HepG2 (cell line): ENCODE results near the gene PRR23A. TPM values are rescaled to one million over a fixed set of nuclear protein-coding genes. Genes with fewer than 3 reads are reported as not detected.
A peak's percentile ranks its signal among the peaks of the same experiment; 100 is the strongest.

Experiments
- ATAC-seq: fragments of 200-7000 bp; cut with Tn5 transposase; 3 replicates; pipeline ENCODE4 v1.9.1; 2020; ENCODE audit warnings: mild to moderate bottlenecking, moderate library complexity
- BruUV-seq: library from RNA; stranded (reverse); fragments of 400-500 nt; replicated peaks from 2 replicates; lab custom pipeline; 2021; lab: Mats Ljungman, UMichigan
- CTCF ChIA-PET: fragments of 300-600 bp; formaldehyde crosslinking; extraction: SDS; loops from one replicate; lab custom pipeline; 2021; ENCODE audit warnings: low total read pairs, inconsistent platforms, low intra/inter-chr PET ratio; lab: Yijun Ruan, JAX
- POLR2A ChIA-PET: fragments of 350-600 bp; sonication (Branson Sonifier 250); formaldehyde crosslinking; loops from one replicate; lab custom pipeline; 2020; ENCODE audit warnings: antibody characterized with exemption, inconsistent platforms; lab: Yijun Ruan, JAX
- DNase-seq: peaks from one replicate; pipeline ENCODE4 v3.0.0-alpha.2; 2015; ENCODE audit warnings: low spot score
- FAIRE-seq: peaks from 3 replicates; lab custom pipeline; 2011; peaks lifted over from hg19 to GRCh38; lab: Jason Lieb, UNC
- H2AFZ ChIP-seq: one replicate; pipeline ENCODE4 v1.6.1; 2011; ENCODE audit warnings: low read length, inconsistent platforms
- H3K27ac ChIP-seq: fragments of 300-600 bp; 3 replicates; pipeline ENCODE4 v1.8.0; 2011; ENCODE audit warnings: mixed run types, mild to moderate bottlenecking, mixed read lengths, low read length, inconsistent platforms; ENCODE audit not compliant: insufficient read depth; ENCODE audit errors: extremely low read length
- H3K27me3 ChIP-seq, 2 experiments: fragments of 200-600 bp in 1 of 2; 2 replicates in 1 of 2; 3 replicates in 1 of 2; pipeline versions ENCODE4 v1.6.0 to v1.8.0; 2011; ENCODE audit warnings: low read length in 2 of 2, mild to moderate bottlenecking in 2 of 2, moderate library complexity in 2 of 2, inconsistent platforms in 1 of 2; ENCODE audit not compliant: insufficient read depth in 2 of 2, control insufficient read depth in 1 of 2
- H3K36me3 ChIP-seq, 2 experiments: fragments of 200-600 bp in 1 of 2; replicated peaks in 1 of 2; 2 replicates in 1 of 2; 3 replicates in 1 of 2; pipeline versions ENCODE4 v1.5.1 to v1.8.0; 2011; ENCODE audit warnings: low read length in 2 of 2, inconsistent platforms in 1 of 2; ENCODE audit not compliant: insufficient read depth in 2 of 2, control insufficient read depth in 1 of 2
- H3K4me1 ChIP-seq: 2 replicates; pipeline ENCODE4 v1.5.1; 2012; ENCODE audit warnings: low read length, inconsistent platforms; ENCODE audit not compliant: insufficient read depth
- H3K4me2 ChIP-seq: 2 replicates; pipeline ENCODE4 v1.6.0; 2011; ENCODE audit warnings: low read depth, low read length, inconsistent platforms
- H3K4me3 ChIP-seq, 3 experiments: fragments of 200-600 bp in 1 of 3; sonication (generic), shearing (Covaris generic) in 1 of 3; replicated peaks in 1 of 3; 2 replicates each; pipeline ENCODE4 v1.5.1; 2011 to 2016; ENCODE audit warnings: low read length in 3 of 3, inconsistent platforms in 2 of 3, low read depth in 2 of 3, mild to moderate bottlenecking in 2 of 3, control low read depth in 1 of 3, mixed read lengths in 1 of 3; ENCODE audit not compliant: insufficient read depth in 1 of 3
- H3K79me2 ChIP-seq: one replicate; pipeline ENCODE4 v1.6.1; 2011; ENCODE audit warnings: low read length, inconsistent platforms; ENCODE audit not compliant: insufficient read depth
- H3K9ac ChIP-seq: 2 replicates; pipeline ENCODE4 v1.6.0; 2011; ENCODE audit warnings: mild to moderate bottlenecking, low read depth, low read length, inconsistent platforms; ENCODE audit not compliant: insufficient read depth
- H3K9me3 ChIP-seq: 2 replicates; pipeline ENCODE4 v1.5.1; 2012; ENCODE audit warnings: mild to moderate bottlenecking, low read length
- H4K20me1 ChIP-seq: 2 replicates; pipeline ENCODE4 v1.6.0; 2011; ENCODE audit warnings: inconsistent platforms, mild to moderate bottlenecking, low read length, moderate library complexity; ENCODE audit not compliant: insufficient read depth
- ARID2 ChIP-seq: sonication (generic); formaldehyde crosslinking; IDR thresholded peaks from 2 replicates; pipeline ENCODE4 v1.8.1; 2022; ENCODE audit warnings: mild to moderate bottlenecking, missing genetic modification reagents, borderline replicate concordance
- CHCHD3 ChIP-seq: sonication (generic); formaldehyde crosslinking; IDR thresholded peaks from 2 replicates; pipeline ENCODE4 v1.8.0; 2022; ENCODE audit warnings: mild to moderate bottlenecking, missing genetic modification reagents, moderate library complexity
- NFE2 ChIP-seq: sonication (generic); formaldehyde crosslinking; IDR thresholded peaks from 2 replicates; pipeline ENCODE4 v1.4.0; 2020; ENCODE audit warnings: missing genetic modification reagents
- NR3C1 ChIP-seq: sonication (generic); formaldehyde crosslinking; IDR thresholded peaks from 2 replicates; pipeline ENCODE4 v1.4.0; 2020; ENCODE audit warnings: missing genetic modification reagents
- PLSCR1 ChIP-seq: sonication (generic); formaldehyde crosslinking; IDR thresholded peaks from 2 replicates; pipeline ENCODE4 v1.5.0; 2020; ENCODE audit warnings: missing genetic modification reagents, mild to moderate bottlenecking, borderline replicate concordance
- RFXAP ChIP-seq: sonication (generic); formaldehyde crosslinking; IDR thresholded peaks from 2 replicates; pipeline ENCODE4 v1.4.0; 2020; ENCODE audit warnings: missing genetic modification reagents, borderline replicate concordance
- SIN3B ChIP-seq: fragments of 150-350 bp; IDR thresholded peaks from 2 replicates; pipeline ENCODE4 v1.6.1; 2014; ENCODE audit warnings: low read length
- SRF ChIP-seq: IDR thresholded peaks from 2 replicates; pipeline ENCODE4 v1.6.1; 2011; ENCODE audit warnings: mild to moderate bottlenecking, low read depth, low read length, moderate library complexity
- ZFY ChIP-seq: sonication (generic); formaldehyde crosslinking; IDR thresholded peaks from 2 replicates; pipeline ENCODE4 v1.4.0; 2020; ENCODE audit warnings: missing genetic modification reagents
- ZNF292 ChIP-seq: sonication (generic); formaldehyde crosslinking; IDR thresholded peaks from 2 replicates; pipeline ENCODE4 v1.8.1; 2022; ENCODE audit warnings: mild to moderate bottlenecking, low read depth, missing genetic modification reagents, borderline replicate concordance
- ZNF460 ChIP-seq: sonication (generic); formaldehyde crosslinking; IDR thresholded peaks from 2 replicates; pipeline ENCODE4 v1.5.1; 2020; ENCODE audit warnings: missing genetic modification reagents, mild to moderate bottlenecking, borderline replicate concordance
- ZNF629 ChIP-seq: sonication (generic); formaldehyde crosslinking; conservative IDR thresholded peaks from 2 replicates; pipeline ENCODE4 v1.5.0; 2020; ENCODE audit warnings: missing genetic modification reagents
- ZNF724P ChIP-seq: sonication (generic); formaldehyde crosslinking; IDR thresholded peaks from 2 replicates; pipeline ENCODE4 v1.8.0; 2022; ENCODE audit warnings: missing genetic modification reagents, borderline replicate concordance
- WGBS: methylation state at CpG from one replicate; pipeline ENCODE4 v1.1.6; 2017; ENCODE audit warnings: low lambda C conversion rate; 5-methylcytosine and 5-hydroxymethylcytosine counted together
- in situ Hi-C: cut with HindIII; loops from 2 replicates; pipeline ENCODE4 v1.10.0; 2017; ENCODE audit warnings: low pct_unique_long_range_greater_than_20kb; ENCODE audit not compliant: extremely low pct_ligation_motif_present
- intact Hi-C: fragments of 100-400 bp; cut with micrococcal nuclease; formaldehyde crosslinking; loops from one replicate; pipeline ENCODE4 v1.10.0; 2022; ENCODE audit not compliant: unreplicated experiment
- polyA plus RNA-seq, 8 experiments: library from polyadenylated mRNA; depleted of rRNA in 3 of 8; stranded (reverse) in 7 of 8; unstranded in 1 of 8; fragments of >200 nt; fragmentation: Illumina TruSeq in 4 of 8; extraction: Trizol in 4 of 8; gene quantifications; 2 replicates each; pipeline versions ENCODE4 v1.2.1 to v1.2.3, GENCODE V29; 2011 to 2016; ENCODE audit warnings: low read depth in 4 of 8, missing spikeins in 1 of 8, mixed read lengths in 1 of 8; ENCODE audit not compliant: insufficient read depth in 1 of 8
- total RNA-seq, 5 experiments: library from RNA; depleted of rRNA; stranded (reverse); fragments of >200 nt; fragmentation: Illumina TruSeq; extraction: Trizol; gene quantifications; 2 replicates each; pipeline ENCODE4 v1.2.3, GENCODE V29; 2016; ENCODE audit warnings: low read depth in 1 of 5

Gene PRR23A
- total and polyA plus RNA-seq, 2 of the 13 experiments (the other 11 are each of a cell fraction or from before 2014, with no cell fraction given) = not detected

DNA sequence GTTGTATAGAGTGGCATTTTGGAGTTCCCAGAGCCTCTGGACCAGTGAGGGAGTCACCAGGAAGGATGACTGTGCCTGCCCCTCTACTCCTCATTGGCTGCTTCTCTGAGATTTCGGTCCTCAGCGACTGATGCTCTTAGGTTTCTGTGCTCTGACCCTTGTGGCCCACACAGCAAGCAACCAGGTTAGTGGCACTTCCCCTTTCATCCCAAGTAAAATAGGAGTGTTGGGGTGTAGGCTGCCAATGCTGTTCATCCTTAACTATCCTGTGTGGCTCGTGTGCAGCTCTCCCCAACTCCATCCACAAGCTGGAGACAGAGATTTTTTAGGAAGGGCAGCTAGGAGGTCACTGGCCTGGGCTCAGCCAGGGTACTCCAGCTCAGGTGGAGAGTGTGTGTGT lies 21.3 kb downstream of the PRR23A start:
- ChIA-PET POLR2A (no interaction called here), CTCF (no interaction called here)
- peaks cover 0 to 9% of the 10 kb centered on the region in 2 experiments; a peak in 2 of 5 replicates for H3K27me3 ChIP-seq
- intact Hi-C loops (no loop called here), in situ Hi-C loops (no loop called here)
- H3K9me3 ChIP-seq = no peaks in the 10 kb centered on the region
- H2AFZ ChIP-seq = no peak overlapping the region
- 0% methylated on average over 1 of the region's 3 CpGs for WGBS
- no peak overlapping the region for H3K9ac ChIP-seq
- no peak overlapping the region for H3K4me3 ChIP-seq
- H3K4me2 ChIP-seq = no peak overlapping the region
- H4K20me1 ChIP-seq = no peaks in the 10 kb centered on the region
- no peak for FAIRE-seq
- TF ChIP-seq CHCHD3 = no peak
- no peak for TF ChIP-seq RFXAP (CRISPR knock-in tag)
- TF ChIP-seq ZNF460 (CRISPR knock-in tag) = no peak
- no peak for TF ChIP-seq SRF
- no peak for TF ChIP-seq ZNF724P
- TF ChIP-seq ZNF292 (CRISPR knock-in tag) = no peak
- no peak for TF ChIP-seq ZFY (CRISPR knock-in tag)
- TF ChIP-seq NFE2 = no peak
- TF ChIP-seq PLSCR1 = no peak
- no TSS peak for BruUV-seq
- H3K79me2 ChIP-seq = no peaks in the 10 kb centered on the region
- peaks cover 5% of the 10 kb centered on the region; the same call in 1 of the 2 replicates for H3K4me1 ChIP-seq
- ATAC-seq = no peak
- no peak overlapping the region for H3K27ac ChIP-seq
- no peak for DNase-seq
- H3K36me3 ChIP-seq = no peaks in the 10 kb centered on the region

DNA sequence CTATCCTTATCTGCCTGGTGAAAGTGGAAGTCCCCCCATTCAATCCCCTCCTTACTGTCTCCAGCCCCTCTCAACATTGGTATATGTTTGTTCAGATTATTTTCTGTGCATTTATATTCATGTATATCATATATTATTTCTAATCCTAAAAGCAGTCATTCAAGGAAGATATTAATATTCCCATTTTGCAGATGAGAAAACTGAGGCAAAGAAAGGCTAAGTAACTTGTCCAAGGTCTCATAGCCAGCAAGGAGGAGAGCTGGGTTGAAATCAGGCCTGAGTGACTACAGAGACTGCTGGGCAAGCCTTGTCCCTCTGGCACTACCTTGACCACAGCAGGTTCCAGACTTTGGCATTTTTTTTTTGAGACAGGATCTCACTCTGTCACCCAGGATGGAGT lies 30.0 kb downstream of the PRR23A start:
- H3K9me3 ChIP-seq = no peaks in the 10 kb centered on the region
- no TSS peak for BruUV-seq
- FAIRE-seq = no peak
- no peak overlapping the region for H3K9ac ChIP-seq
- no peak for TF ChIP-seq NR3C1 (CRISPR knock-in tag)
- peak; percentile 48; the same call in 1 of the 2 replicates for TF ChIP-seq ZNF629 (CRISPR knock-in tag)
- no peak for TF ChIP-seq SIN3B
- no peak for TF ChIP-seq ARID2 (CRISPR knock-in tag)
- no peaks in the 10 kb centered on the region for H3K79me2 ChIP-seq
- CTCF ChIA-PET = no interaction called here
- POLR2A ChIA-PET = no interaction called here
- H4K20me1 ChIP-seq = no peaks in the 10 kb centered on the region
- H3K4me2 ChIP-seq = no peak overlapping the region
- H3K27me3 ChIP-seq = peaks cover 0 to 11% of the 10 kb centered on the region in 2 experiments; a peak in 2 of 5 replicates
- no peak for ATAC-seq
- H2AFZ ChIP-seq = no peak overlapping the region
- DNase-seq = no peak
- peaks cover 9% of the 10 kb centered on the region; the same call in 1 of the 2 replicates for H3K4me1 ChIP-seq
- H3K36me3 ChIP-seq = no peaks in the 10 kb centered on the region
- in situ Hi-C loops (loop anchor here (5.0 kb wide), 1 partner anchor 39 kb away; no protein-coding TSS in a partner anchor), intact Hi-C loops (no loop called here)
- H3K4me3 ChIP-seq = no peak overlapping the region
- no peak overlapping the region for H3K27ac ChIP-seq
